NCI-H526 (cell line): ENCODE measurements around the gene ARHGAP18.

Source experiments
- DNase-seq, 2 experiments: peaks; one replicate each; lab custom pipeline; 2025; lab: John Stamatoyannopoulos, UW

The ARHGAP18 gene

GRCh38 chr6:129692467-129692866 lies 17.5 kb downstream of the ARHGAP18 start:
- no peak for DNase-seq

GRCh38 chr6:129691709-129692108 lies 18.3 kb downstream of the ARHGAP18 start:
- DNase-seq = no peak

DNA sequence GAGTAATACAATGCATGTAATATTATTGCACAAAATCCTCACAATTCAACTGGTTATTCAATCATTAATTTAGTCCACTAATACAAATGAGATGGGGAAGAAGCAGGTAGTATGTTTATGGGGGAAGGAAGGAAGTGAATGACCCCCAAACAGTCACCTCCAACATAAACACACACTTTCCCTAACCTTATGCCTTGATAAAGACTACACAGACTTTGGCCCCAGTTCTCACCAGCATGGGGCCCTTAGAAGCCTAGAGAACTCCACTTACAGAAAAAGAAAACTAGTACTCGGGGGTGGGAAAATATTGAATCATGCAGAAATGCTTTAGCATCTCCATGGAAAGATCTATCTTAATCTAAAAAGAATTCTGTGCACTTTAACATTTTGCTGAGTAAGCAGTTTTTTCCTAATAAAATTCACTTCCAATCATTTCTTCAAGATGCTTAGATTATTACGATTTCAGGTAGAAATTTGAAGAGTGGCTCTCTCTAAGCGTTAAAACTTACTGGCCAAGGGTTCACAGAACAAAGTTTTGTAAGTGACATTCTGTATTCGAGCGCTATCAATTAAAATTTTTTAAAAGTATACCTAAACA lies 18.8 kb downstream of the ARHGAP18 start:
- DNase-seq = no peak

GRCh38 chr6:129686941-129687627 lies 22.9 kb downstream of the ARHGAP18 start:
- no peak for DNase-seq

DNA sequence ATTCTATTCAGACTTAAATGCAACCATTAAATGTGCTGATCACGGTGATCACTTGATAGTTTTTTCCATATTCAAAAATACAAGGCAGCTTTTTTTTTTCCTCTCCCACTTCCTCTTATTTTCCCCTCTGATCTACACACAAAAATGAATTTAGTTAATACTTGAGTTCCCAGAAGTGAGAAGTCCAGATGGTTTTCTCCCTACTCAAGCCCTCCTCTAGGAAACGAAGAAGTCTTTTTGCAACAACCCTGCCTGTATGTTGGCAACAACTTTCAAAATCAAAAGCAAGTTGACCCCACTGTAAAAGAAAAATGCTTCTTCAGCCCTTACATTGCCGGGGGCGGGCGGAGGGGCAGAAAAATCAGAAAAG lies 24.3 kb downstream of the ARHGAP18 start:
- no peak for DNase-seq

- DNase-seq = no peak
Measured at GRCh38 chr6:129684903-129685661, 24.9 kb downstream of the ARHGAP18 start.

- DNase-seq = no peak
Measured at GRCh38 chr6:129684323-129684884, 25.6 kb downstream of the ARHGAP18 start.

DNA sequence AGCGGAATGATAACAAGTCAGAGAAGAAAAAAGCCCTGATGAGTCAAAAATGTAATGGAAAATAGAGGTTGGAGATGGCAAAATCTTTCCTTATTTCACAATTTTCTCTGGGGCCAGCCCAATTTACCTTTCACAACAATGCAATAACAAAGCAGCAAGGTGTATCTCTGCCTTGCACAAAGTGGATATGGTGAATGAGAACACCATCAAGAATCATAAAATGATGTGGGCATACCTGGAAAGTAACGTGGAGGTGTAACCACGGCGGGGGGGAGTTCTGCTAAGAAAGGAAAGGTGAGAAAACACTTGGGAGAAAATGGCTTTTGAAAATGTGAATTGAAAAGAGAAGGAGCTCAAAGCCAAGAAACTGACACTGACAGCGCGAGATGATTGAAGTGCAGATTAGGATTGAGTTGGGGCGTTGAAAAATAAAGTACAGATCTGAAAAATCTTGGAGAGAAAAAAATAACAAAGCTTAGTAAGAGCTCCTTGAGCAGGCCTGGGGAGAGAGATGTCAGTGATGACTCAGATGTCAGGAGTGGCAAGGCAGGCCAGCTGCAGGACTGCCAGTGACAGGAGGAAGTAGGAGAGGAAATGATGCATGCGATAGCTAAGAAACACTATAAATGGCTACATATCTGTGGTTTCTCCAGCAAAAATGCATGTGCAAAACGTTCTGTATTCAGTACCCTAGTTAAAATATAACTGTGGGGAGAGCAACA lies 26.2 kb downstream of the ARHGAP18 start:
- no peak for DNase-seq

DNA sequence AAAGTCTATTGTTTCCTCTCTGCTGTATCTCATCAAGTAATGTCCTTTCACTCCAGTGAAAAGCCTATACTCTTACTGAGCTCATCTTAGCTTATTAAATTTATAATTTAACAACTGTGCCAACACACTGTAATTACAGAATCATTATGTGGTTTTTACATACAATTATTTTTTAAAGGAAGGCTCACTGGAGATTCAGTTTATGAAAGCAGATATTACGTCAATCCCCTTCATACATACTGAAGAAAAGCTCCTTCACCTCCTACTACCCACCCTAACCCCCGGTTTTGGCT lies 28.1 kb downstream of the ARHGAP18 start:
- DNase-seq = no peak

DNA sequence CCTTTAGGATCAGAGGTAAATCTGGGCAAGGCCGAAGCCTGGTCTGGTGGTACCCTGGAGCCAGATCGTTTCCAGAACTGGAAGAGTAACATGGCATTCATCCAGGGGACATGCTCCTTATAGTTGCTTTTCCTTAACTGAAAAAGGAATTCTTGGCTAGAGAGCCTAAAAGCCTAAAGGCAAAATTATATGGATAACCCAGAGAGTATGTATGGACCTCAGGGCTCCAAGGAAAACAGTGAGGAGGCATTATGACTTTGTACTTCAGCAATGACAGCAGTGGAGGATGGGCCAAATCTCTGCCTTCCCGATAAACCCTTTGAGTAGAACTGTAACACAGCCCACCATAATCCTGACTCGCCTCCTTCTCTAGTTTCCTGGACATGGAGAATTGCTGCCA lies 29.3 kb downstream of the ARHGAP18 start:
- DNase-seq = no peak

GRCh38 chr6:129679758-129680157 lies 30.2 kb downstream of the ARHGAP18 start:
- no peak for DNase-seq

DNA sequence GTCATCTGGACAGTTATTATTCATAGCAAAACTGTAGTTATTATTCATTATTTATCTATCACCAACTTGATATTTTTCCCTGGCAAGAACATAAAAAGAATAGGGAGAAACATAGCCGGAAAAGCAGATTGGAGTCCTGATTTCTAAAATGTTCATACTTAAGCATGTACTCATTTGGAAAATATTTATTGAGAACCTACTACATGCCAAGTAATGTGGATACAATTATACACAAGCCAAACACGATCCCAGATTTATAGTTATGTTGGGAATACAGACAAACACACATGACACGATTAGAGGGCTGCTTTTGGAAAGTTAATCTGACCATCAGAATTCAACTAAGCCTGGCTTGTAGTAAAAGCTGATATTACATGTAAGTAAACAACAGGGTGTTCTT lies 30.7 kb downstream of the ARHGAP18 start:
- no peak for DNase-seq

DNA sequence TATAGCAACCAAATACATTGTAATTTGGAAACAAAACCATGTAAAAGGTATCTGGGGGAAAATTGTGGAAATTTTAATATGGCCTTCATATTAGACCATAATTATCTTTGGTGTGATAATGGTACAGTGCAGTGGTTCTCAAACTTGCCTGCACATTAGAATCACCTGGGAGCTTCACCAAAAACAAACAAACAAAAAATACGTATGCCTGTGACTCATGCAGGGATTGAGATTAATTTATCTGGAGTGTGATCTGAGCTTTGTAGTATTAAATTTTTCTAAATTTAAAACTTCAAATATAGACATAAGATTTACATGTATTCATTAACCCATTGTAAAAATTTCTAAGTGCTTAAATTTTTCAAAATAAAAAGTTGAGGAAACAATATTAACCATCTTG lies 31.5 kb downstream of the ARHGAP18 start:
- DNase-seq = no peak

DNA sequence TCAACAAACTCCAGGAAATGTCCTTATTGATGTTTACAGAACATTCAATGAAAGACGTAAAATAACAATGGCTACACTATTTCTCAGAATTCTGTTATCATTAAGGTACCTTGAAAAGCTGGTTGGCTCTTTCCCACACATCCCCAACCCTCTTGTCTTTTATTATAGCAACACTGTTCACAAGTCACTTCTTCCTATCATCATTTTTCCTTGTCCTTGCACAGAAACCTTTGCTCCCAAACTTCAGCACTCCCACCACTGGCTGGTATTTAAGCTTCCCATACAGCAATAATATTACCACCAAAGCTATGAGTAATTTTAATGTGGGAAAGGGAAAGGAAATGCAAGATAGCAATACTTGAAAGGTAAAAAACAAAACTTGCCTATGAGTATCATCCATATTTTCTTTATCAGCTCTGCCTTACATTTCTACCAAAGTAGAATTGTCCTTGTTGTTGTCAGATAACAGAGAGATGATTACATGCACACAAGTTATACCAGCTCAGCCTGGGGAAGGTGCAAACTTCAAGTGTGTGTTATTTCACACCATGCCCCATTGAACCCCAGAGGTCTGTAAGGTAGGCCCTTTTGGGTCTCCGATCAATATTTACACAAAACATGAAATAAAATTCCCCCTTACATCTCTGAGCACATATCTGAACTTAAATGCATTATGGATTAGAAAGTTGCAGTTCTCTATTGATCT lies 32.2 kb downstream of the ARHGAP18 start:
- no peak for DNase-seq

DNA sequence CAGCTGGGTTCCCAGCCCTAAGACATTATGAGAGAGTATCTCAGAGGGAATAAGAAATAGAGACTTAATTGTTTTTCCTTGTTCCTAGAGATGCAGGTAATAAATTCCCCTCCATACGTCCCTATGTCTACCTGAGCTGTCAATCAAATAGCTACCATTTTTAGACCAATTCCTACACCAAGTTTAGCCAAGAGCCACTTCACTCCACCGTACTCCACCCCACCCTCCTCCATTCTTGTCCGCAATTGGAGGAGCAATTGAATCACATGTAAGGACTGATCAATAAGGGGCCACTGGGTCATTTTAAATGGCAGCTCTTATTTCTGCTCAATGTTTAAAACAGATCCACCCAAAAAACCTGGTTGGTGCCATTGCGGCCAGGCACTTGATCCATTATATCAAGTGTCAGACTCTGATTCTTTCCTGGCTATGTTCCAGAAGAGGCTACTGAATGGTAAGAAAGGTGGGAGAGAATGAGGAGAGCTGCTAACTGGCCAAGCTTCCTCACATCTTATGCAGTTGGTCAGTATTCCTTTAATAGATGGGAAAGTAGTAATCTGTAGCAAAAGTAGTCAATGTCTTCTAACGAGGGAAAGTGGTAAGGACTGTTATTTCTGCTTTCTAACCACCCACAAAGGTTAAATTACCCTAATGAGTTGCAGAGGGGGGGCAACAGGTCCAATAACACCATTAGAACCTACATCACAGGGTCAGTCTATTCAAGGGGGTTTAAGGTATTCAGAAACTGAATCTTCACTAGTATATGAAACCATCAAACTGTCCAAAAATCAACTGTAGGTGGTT lies 34.1 kb downstream of the ARHGAP18 start:
- no peak for DNase-seq

- DNase-seq = no peak
Measured at GRCh38 chr6:129673748-129674147, 36.2 kb downstream of the ARHGAP18 start.

DNA sequence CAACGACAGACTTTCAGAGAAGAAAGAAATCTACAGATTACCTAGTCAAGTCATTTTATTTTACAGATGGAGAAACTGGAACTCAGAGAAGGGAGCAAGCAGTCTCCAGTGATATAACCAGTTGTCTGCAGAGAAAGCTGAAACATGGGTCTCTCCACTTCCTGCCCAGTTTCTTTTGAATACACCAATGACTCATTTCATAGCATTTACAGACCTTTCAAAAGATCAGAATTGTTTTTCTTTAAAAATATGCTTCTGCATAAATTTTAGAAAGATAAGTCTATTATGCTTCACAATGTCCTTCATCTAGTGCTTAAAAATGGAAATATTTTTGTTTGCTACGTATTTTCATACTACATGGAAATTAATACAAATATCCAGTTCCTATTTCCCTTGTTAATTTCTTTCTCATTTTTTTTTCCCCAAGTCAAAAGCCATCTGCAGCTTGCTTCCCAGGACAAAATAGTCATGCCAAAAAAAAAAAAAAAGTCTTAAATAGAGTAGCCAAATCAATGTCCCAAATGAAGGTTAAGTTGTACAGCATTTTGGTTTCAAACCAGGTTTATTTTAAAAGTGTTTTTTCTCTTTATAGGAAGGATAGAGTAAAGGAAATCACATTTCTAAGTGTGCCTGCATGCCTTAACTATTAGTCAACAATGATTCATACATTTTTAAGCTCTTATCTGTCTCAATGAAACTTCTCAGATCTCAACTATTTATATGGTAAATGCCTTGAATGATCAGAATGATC lies 36.9 kb downstream of the ARHGAP18 start:
- peak in 1 of 2 experiments; percentile 27 for DNase-seq

- no peak for DNase-seq
Measured at GRCh38 chr6:129672341-129672682, 37.7 kb downstream of the ARHGAP18 start.

DNA sequence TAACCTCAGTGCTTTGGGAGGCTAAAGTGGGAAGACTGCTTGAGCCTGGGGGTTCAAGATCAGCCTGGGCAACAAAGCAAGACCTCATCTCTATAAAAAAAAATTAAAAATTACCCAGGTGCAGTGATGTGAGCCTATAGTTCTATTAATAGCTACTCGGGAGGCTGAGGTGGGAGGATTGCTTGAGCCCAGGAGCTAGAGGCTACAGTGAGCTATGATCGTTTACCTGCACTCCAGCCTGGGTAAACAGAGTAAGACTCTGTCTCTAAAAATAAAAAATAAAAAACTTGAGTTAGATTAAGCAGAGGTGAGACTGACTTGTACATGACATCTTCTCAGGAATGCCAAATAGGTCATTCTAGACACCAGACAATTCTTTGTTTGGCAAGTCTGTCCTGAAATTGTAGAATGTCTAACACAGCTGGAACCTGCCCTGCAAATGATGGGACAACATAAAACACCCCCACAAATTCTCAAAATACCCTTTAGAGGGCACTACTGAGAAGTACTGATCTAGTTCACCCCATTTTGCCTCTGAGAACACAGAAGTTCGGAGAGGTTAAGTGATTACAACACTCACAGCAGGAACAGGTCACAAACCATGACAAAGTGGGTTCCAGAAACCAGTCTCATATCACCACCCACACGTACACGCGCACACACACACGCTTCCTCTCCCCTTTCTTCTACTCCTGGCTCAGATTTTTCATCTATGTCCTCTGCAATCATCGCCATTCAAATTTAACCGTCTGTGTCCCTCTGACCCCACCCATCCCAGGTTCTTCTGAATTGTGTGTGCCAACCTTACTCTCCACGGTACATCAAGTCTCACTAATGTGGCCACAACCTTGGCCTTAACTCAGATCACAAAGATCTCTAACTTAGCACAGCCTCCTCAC lies 38.3 kb downstream of the ARHGAP18 start:
- no peak for DNase-seq
